Psoas muscle (tissue), 8 donors: Measurements from ENCODE around the gene AUP1. TPM values are rescaled to one million over a fixed set of nuclear protein-coding genes. Genes with fewer than 3 reads are reported as not detected.
"Not testable (repeated sequence)": the region's sequence is repeated elsewhere in the genome, so short reads cannot be mapped to it uniquely, and the experiment has no call there.

Source experiments
- ATAC-seq, 4 donors: fragments of 200-7000 bp; cut with Tn5 transposase; one replicate each; pipeline ENCODE4 v1.9.1; 2020; ENCODE audit warnings: moderate library complexity in 3 of 4, mild to moderate bottlenecking in 2 of 4
- DNase-seq, 2 donors: peaks; one replicate each; pipeline ENCODE4 v3.0.0-alpha.2; 2020
- H3K27ac ChIP-seq: fragments of 200-600 bp; one replicate; pipeline ENCODE4 v1.8.0; 2022
- H3K27me3 ChIP-seq, 3 donors: fragments of 200-600 bp in 1 of 3; one replicate each; pipeline versions ENCODE4 v1.6.1 to v1.8.0; 2013 to 2022; ENCODE audit warnings: low read length in 2 of 3, mild to moderate bottlenecking in 2 of 3, moderate library complexity in 1 of 3; ENCODE audit not compliant: insufficient read depth in 3 of 3
- H3K36me3 ChIP-seq, 2 donors: fragments of 200-600 bp in 1 of 2; one replicate each; pipeline versions ENCODE4 v1.6.1 to v1.8.0; 2013 to 2022; ENCODE audit warnings: low read depth in 1 of 2, mild to moderate bottlenecking in 1 of 2, moderate library complexity in 1 of 2; ENCODE audit not compliant: insufficient read depth in 1 of 2
- H3K4me1 ChIP-seq: fragments of 200-600 bp; one replicate; pipeline ENCODE4 v1.8.0; 2022
- H3K4me3 ChIP-seq: fragments of 200-600 bp; one replicate; pipeline ENCODE4 v1.8.0; 2022; ENCODE audit warnings: mild to moderate bottlenecking
- H3K9me3 ChIP-seq: fragments of 200-600 bp; one replicate; pipeline ENCODE4 v1.8.0; 2022
- WGBS, 3 donors: extraction: QIAGEN DNeasy Blood & Tissue Kit; methylation state at CpG; one replicate each; pipeline versions ENCODE4 v1.1.6 to v1.1.7; 2013; 5-methylcytosine and 5-hydroxymethylcytosine counted together
- intact Hi-C, 2 donors: fragments of 100-400 bp; cut with DNase I; formaldehyde crosslinking; loops; one replicate each; pipeline versions ENCODE4 v1.11.0 to v1.14.2; 2022
- polyA plus RNA-seq, 3 donors: library from polyadenylated mRNA; stranded (reverse); fragments of 200-250 nt; gene quantifications; one replicate each; pipeline ENCODE4 v1.2.3, GENCODE V29; 2013
- total RNA-seq, 4 donors: library from RNA; stranded (reverse); fragmentation: NEBNext Ultra II Directional in 2 of 4; extraction: Animal tissue kit (Norgen Biotek cat#: 25700) in 2 of 4; gene quantifications; one replicate each; pipeline versions ENCODE4 v1.2.1 to v1.2.4, GENCODE V29; 2021 to 2023
- TF ChIP-seq, protein P1 (sequence below): fragments of 200-600 bp; IDR thresholded peaks from one replicate; pipeline ENCODE4 v1.8.0; 2022; ENCODE audit warnings: antibody characterized with exemption
- donor health status: healthy with polysubstance abuse.
- donor health status: DM: no; HTN: no; CAD: no; lungs with moderate emphysema.
- donor health status: Bipolar disorder and iron deficiency.
- donor health status: healthy.
- donor health status: DM: yes; HTN: yes; CAD: no.
- donor health status: DM: no; HTN: no; CAD: no.
- donor health status: DM: no; HTN: no; CAD: no.
- donor health status: DM: yes; HTN: yes; CAD: no.

Gene AUP1
- total and polyA plus RNA-seq, 7 donors = 56.0 to 205 (median 94.7) TPM

DNA sequence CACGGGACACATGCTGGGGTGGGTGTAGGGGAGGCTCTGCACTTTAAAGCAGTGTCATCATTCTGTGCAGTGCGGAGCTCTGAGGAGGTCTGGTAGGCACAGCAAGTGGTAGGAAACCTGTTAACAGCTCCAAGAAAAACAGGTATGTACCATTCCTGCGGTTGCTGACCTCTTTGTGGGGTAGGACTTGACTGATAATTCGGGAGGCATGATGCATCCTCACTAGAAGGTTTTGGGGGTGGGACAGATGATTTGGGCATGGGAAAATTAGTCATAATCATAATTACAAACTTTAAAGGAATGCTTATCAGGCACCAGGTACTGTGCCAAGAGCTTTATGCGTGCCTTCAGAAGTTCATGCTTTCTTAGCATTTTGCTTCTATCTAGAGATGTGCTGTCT, 34.7 kb upstream of the AUP1 start:
- Histone ChIP-seq H3K36me3 (no peaks in the 10 kb centered on the region), H3K4me1 (no peaks in the 10 kb centered on the region), H3K4me3 (no peak overlapping the region), H3K9me3 (no peaks in the 10 kb centered on the region), H3K27ac (no peak overlapping the region), H3K27me3 (peaks cover 0 to 25% (median 7%) of the 10 kb centered on the region in 3 donors)
- TF ChIP-seq, protein P1, sequence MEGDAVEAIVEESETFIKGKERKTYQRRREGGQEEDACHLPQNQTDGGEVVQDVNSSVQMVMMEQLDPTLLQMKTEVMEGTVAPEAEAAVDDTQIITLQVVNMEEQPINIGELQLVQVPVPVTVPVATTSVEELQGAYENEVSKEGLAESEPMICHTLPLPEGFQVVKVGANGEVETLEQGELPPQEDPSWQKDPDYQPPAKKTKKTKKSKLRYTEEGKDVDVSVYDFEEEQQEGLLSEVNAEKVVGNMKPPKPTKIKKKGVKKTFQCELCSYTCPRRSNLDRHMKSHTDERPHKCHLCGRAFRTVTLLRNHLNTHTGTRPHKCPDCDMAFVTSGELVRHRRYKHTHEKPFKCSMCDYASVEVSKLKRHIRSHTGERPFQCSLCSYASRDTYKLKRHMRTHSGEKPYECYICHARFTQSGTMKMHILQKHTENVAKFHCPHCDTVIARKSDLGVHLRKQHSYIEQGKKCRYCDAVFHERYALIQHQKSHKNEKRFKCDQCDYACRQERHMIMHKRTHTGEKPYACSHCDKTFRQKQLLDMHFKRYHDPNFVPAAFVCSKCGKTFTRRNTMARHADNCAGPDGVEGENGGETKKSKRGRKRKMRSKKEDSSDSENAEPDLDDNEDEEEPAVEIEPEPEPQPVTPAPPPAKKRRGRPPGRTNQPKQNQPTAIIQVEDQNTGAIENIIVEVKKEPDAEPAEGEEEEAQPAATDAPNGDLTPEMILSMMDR = no peak
- ATAC-seq (no peak), DNase-seq (no peak)
- 70 to 79% (median 72%) methylated on average over 5 of the region's 5 CpGs for WGBS, 3 donors
- intact Hi-C loops = no loop called here

DNA sequence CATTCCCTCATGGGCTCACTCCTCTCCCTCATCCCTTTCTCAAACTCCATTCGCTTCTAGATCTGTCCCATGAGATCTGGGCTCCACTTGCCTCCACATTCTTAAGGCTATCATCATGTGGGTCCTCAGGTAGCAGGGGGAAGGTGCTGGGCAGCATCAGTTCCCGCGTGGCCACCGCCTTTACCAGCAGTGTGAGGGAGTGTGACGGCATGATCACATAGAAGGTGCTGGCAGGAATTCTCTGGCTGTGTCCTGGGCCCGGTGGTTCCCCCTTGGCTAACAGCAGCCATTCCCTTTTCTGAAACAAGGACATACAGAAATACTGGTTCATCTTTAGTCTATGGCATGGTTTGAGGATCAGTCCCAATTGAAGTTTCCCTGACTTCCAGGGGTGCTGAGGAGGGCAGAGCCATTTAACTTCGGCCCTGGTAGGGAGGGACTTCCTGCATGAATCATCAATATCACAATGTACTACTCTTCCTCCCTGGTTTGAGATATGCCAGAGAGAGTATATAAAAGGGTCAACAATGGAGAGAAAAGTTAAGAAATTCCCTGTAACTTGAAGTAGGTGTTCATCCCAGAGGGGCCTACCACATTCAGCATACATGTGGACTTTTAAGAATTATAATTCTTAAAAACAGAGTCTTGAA, 32.7 kb upstream of the AUP1 start:
- no peak for DNase-seq
- no peaks in the 10 kb centered on the region for H3K4me1 ChIP-seq
- no peaks in the 10 kb centered on the region for H3K9me3 ChIP-seq
- intact Hi-C loops = no loop called here
- H3K36me3 ChIP-seq = no peaks in the 10 kb centered on the region
- H3K27ac ChIP-seq = no peak overlapping the region
- TF ChIP-seq, protein P1 = no peak
- no peak overlapping the region for H3K4me3 ChIP-seq
- ATAC-seq = no peak
- WGBS, 3 donors = 81 to 82% (median 81%) methylated on average over 7 of the region's 7 CpGs
- peaks cover 0 to 25% (median 7%) of the 10 kb centered on the region in 3 donors for H3K27me3 ChIP-seq

DNA sequence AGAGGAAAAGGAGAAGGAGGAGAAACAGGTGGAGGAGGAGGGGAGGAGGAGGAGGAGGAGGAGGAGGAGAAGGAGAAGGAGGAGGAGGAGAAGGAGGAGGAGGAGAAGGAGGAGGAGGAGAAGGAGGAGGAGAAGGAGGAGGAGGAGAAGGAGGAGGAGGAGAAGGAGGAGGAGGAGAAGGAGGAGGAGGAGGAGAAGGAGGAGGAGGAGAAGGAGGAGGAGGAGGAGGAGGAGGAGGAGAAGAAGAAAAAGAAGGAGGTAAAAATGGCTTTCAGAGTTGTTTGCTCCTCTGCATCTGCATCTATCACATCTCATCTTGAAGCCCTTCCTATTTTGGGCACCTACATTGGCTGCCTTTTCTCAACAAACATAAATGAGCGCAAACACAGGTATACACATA, 31.5 kb upstream of the AUP1 start:
- H3K4me3 ChIP-seq, ATAC-seq, DNase-seq, H3K4me1 ChIP-seq, H3K9me3 ChIP-seq, H3K27ac ChIP-seq, H3K36me3 ChIP-seq, intact Hi-C loops: not testable (repeated sequence)
- WGBS, 3 donors = 91 to 95% (median 94%) methylated on average over 1 of the region's 1 CpG
- H3K27me3 ChIP-seq = peaks cover 0 to 30% (median 9%) of the 10 kb centered on the region in 3 donors

DNA sequence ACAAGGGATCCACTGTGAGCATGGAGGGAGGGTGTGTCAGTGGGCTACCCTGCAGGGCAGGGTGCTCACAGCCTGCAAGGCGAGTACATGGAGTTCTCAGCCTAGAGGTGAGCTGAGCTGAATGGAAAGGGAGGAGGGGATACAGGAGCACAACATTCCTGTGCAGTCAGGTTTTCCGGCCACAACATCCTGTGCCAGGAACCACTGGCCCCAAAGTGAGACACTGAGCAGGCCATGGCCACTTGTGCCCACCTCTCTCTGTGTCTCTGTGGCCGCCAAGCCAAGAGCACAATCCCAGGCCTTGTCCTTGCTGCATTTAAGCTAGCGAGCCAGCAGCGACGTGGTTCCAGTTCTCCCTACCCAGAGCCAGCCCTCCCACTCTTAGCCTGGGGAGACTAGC, 31.1 kb upstream of the AUP1 start:
- no peak overlapping the region for H3K4me3 ChIP-seq
- ATAC-seq (no peak), DNase-seq (no peak)
- WGBS, 3 donors = 43 to 57% (median 52%) methylated on average over 6 of the region's 6 CpGs
- no peak overlapping the region for H3K27ac ChIP-seq
- H3K36me3 ChIP-seq = no peaks in the 10 kb centered on the region
- TF ChIP-seq, protein P1 = no peak
- intact Hi-C loops = no loop called here
- H3K9me3 ChIP-seq = no peaks in the 10 kb centered on the region
- H3K4me1 ChIP-seq = no peaks in the 10 kb centered on the region
- H3K27me3 ChIP-seq = peaks cover 0 to 33% (median 9%) of the 10 kb centered on the region in 3 donors

DNA sequence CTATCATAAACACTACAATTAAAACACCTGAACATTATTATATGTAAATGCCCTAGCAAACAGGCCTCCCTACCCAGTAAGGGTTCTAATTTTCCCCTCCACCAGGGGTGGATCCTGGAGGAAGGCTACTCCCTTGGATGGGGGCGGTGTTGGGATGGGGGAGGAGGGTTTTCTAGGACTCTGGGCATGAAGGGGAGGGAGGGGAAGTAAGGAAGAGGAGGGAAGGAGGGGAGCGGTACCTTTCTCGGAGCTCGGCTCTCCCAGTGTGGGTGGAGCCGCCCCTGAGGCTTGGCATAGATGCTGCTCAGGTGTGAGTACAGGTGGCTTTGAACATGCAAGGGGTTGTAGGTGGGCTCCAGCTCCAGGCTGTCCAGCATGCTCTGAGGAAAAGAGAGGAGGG, 30.4 kb upstream of the AUP1 start:
- Histone ChIP-seq H3K4me3 (no peak overlapping the region), H3K4me1 (peaks cover 7% of the 10 kb centered on the region), H3K27me3 (peaks cover 0 to 39% (median 11%) of the 10 kb centered on the region in 3 donors), H3K9me3 (no peaks in the 10 kb centered on the region), H3K36me3 (no peaks in the 10 kb centered on the region), H3K27ac (no peak overlapping the region)
- WGBS, 3 donors = 36 to 47% (median 47%) methylated on average over 5 of the region's 5 CpGs
- intact Hi-C loops = no loop called here
- ATAC-seq (no peak), DNase-seq (no peak)
- TF ChIP-seq, protein P1 = no peak
